Activated CD4-positive, alpha-beta T cell treated with anti-CD3 and anti-CD28 coated beads, Interleukin-2, amount 10 ng/mL, durations not matched to agents 24 days and 14 days (primary cell): ENCODE measurements around the gene GRK5. TPM values are rescaled to one million over a fixed set of nuclear protein-coding genes. Genes with fewer than 3 reads are reported as not detected.
A peak's percentile ranks its signal among the peaks of the same experiment; 100 is the strongest.

ENCODE experiments used
- DNase-seq: peaks from one replicate; pipeline ENCODE4 v3.0.0; 2022
- H3K27ac Mint-ChIP-seq: one replicate; pipeline ENCODE4 v1.8.0; 2022; ENCODE audit warnings: mild to moderate bottlenecking, mixed read lengths
- H3K27me3 Mint-ChIP-seq: one replicate; pipeline ENCODE4 v1.8.0; 2022; ENCODE audit warnings: mixed read lengths
- H3K36me3 Mint-ChIP-seq: one replicate; pipeline ENCODE4 v1.8.0; 2022; ENCODE audit warnings: low read depth, mild to moderate bottlenecking, mixed read lengths
- H3K4me1 Mint-ChIP-seq: one replicate; pipeline ENCODE4 v1.8.0; 2021; ENCODE audit warnings: mixed read lengths
- H3K4me3 Mint-ChIP-seq: one replicate; pipeline ENCODE4 v1.8.0; 2022; ENCODE audit warnings: mild to moderate bottlenecking, moderate library complexity, mixed read lengths
- H3K9me3 Mint-ChIP-seq: one replicate; pipeline ENCODE4 v1.8.0; 2021; ENCODE audit warnings: mixed read lengths
- intact Hi-C: fragments of 100-400 bp; cut with micrococcal nuclease; formaldehyde crosslinking; loops from one replicate; pipeline ENCODE4 v1.15.1; 2023
- total RNA-seq: library from RNA; stranded (reverse); gene quantifications from 2 replicates; pipeline ENCODE4 v1.2.3, GENCODE V29; 2022

The GRK5 gene
- total RNA-seq, 1 donor from 2014 or later = 27.3 TPM

GRCh38 chr10:119323085-119324016 lies 116.0 kb downstream of the GRK5 start:
- no peak for DNase-seq
- Mint-ChIP-seq H3K9me3 (no peaks in the 10 kb centered on the region), H3K4me3 (no peak overlapping the region), H3K27ac (no peak overlapping the region), H3K4me1 (peaks cover 19% of the 10 kb centered on the region), H3K36me3 (peaks cover 13% of the 10 kb centered on the region), H3K27me3 (no peaks in the 10 kb centered on the region)
- intact Hi-C loops = no loop called here

- no peak for DNase-seq
- no peaks in the 10 kb centered on the region for H3K9me3 Mint-ChIP-seq
- intact Hi-C loops = no loop called here
- no peaks in the 10 kb centered on the region for H3K27me3 Mint-ChIP-seq
- H3K4me3 Mint-ChIP-seq = no peak overlapping the region
- peaks cover 15% of the 10 kb centered on the region for H3K36me3 Mint-ChIP-seq
- H3K27ac Mint-ChIP-seq = no peak overlapping the region
- H3K4me1 Mint-ChIP-seq = peaks cover 15% of the 10 kb centered on the region
Observed at GRCh38 chr10:119325131-119325530, 117.8 kb downstream of the GRK5 start.

DNA sequence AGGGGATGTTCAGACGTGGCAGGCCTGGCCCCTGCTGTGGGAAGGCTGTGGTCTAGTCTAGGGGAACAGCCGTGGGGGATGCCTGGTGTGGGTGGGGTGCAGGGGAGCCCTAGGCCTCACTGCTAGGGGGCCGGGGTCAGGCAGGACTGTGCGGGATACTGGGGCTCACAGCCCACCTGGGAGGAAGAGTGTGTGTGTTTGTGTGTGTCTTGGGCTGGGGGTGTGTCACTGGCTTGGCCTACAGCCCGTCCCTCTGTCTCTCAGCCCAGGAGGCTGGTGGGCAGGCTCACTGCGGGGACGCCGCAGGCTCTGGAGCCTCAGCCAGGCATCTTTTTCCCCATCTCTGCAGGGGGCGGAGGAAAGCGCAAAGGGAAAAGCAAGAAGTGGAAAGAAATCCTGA lies 118.8 kb downstream of the GRK5 start:
- no peaks in the 10 kb centered on the region for H3K9me3 Mint-ChIP-seq
- intact Hi-C loops = no loop called here
- peaks cover 11% of the 10 kb centered on the region for H3K4me1 Mint-ChIP-seq
- no peak overlapping the region for H3K4me3 Mint-ChIP-seq
- H3K36me3 Mint-ChIP-seq = peaks cover 9% of the 10 kb centered on the region
- H3K27ac Mint-ChIP-seq = no peak overlapping the region
- H3K27me3 Mint-ChIP-seq = no peaks in the 10 kb centered on the region
- DNase-seq = no peak

GRCh38 chr10:119327096-119327745 lies 119.8 kb downstream of the GRK5 start:
- intact Hi-C loops = no loop called here

DNA sequence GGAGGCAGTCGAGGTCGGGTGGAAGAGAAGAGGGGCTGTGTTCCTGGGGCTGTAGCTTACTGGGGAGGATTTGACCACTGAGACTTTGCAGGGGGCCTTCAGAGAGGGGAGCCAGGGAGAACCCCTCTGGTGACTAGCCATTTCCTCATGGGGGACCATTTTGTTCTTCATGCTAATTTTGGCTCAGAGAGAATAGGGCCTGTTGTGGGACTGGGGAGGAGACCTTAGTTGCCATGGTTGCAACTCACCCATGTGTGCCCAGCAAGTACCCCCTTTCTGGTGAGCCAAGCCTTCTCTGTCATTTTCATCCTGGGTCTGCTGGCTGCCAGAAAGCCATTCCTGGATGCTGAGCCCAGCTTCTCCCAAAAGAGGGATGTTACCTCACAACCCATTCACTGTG lies 120.9 kb downstream of the GRK5 start:
- Mint-ChIP-seq H3K27me3 (no peaks in the 10 kb centered on the region), H3K4me3 (no peak overlapping the region), H3K9me3 (no peaks in the 10 kb centered on the region), H3K27ac (no peak overlapping the region), H3K4me1 (peaks cover 15% of the 10 kb centered on the region), H3K36me3 (peaks cover 12% of the 10 kb centered on the region)
- no peak for DNase-seq
- intact Hi-C loops = no loop called here

More at GRCh38 chr10:119327096-119327745, 119.8 kb downstream of the GRK5 start:
- Mint-ChIP-seq H3K27ac (no peak overlapping the region), H3K4me1 (peaks cover 11% of the 10 kb centered on the region), H3K36me3 (peaks cover 6% of the 10 kb centered on the region), H3K27me3 (no peaks in the 10 kb centered on the region), H3K4me3 (no peak overlapping the region), H3K9me3 (no peaks in the 10 kb centered on the region)
- DNase-seq = no peak

DNA sequence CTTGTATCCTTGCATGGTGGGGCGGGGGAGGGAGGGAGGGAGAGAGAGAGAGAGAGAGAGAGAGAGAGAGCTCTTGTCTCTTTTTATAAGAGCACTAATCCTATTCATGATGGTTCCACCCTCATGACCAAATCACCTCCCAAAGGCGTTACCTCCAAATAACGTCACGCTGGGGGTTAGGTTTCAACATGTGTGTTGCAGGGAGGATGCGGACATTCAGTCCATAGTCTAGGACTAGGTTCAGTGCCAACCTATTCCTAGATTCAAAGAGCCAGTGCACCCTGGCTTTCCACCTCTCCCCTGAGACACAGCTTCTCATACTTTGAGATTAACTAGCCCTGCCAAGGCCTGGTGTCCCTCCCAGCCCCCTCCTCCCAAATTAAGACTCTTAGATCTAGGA lies 123.0 kb downstream of the GRK5 start:
- peaks cover 22% of the 10 kb centered on the region for H3K36me3 Mint-ChIP-seq
- DNase-seq = no peak
- H3K4me3 Mint-ChIP-seq = no peak overlapping the region
- no peak overlapping the region for H3K27ac Mint-ChIP-seq
- peaks cover 16% of the 10 kb centered on the region for H3K4me1 Mint-ChIP-seq
- no peaks in the 10 kb centered on the region for H3K27me3 Mint-ChIP-seq
- no peaks in the 10 kb centered on the region for H3K9me3 Mint-ChIP-seq
- intact Hi-C loops = no loop called here

GRCh38 chr10:119331061-119331460 lies 123.7 kb downstream of the GRK5 start:
- H3K27ac Mint-ChIP-seq = no peak overlapping the region
- H3K4me3 Mint-ChIP-seq = no peak overlapping the region
- H3K36me3 Mint-ChIP-seq = peaks cover 26% of the 10 kb centered on the region
- H3K9me3 Mint-ChIP-seq = no peaks in the 10 kb centered on the region
- DNase-seq = no peak
- H3K4me1 Mint-ChIP-seq = peaks cover 14% of the 10 kb centered on the region
- H3K27me3 Mint-ChIP-seq = no peaks in the 10 kb centered on the region
- intact Hi-C loops = no loop called here

GRCh38 chr10:119333146-119333792 lies 125.9 kb downstream of the GRK5 start:
- peaks cover 18% of the 10 kb centered on the region for H3K4me1 Mint-ChIP-seq
- intact Hi-C loops = loop anchor here (1.0 kb wide), 1 partner anchor 27 kb away; no protein-coding TSS in a partner anchor
- peak overlapping the region; percentile 57 for H3K27ac Mint-ChIP-seq
- DNase-seq = peak; percentile 75
- no peaks in the 10 kb centered on the region for H3K27me3 Mint-ChIP-seq
- H3K36me3 Mint-ChIP-seq = peaks cover 32% of the 10 kb centered on the region
- no peak overlapping the region for H3K4me3 Mint-ChIP-seq
- no peaks in the 10 kb centered on the region for H3K9me3 Mint-ChIP-seq

GRCh38 chr10:119335671-119336353 lies 128.4 kb downstream of the GRK5 start:
- Mint-ChIP-seq H3K9me3 (no peaks in the 10 kb centered on the region), H3K4me3 (no peak overlapping the region), H3K27ac (no peak overlapping the region), H3K27me3 (no peaks in the 10 kb centered on the region), H3K36me3 (peaks cover 31% of the 10 kb centered on the region), H3K4me1 (peaks cover 21% of the 10 kb centered on the region)
- intact Hi-C loops = no loop called here
- no peak for DNase-seq

DNA sequence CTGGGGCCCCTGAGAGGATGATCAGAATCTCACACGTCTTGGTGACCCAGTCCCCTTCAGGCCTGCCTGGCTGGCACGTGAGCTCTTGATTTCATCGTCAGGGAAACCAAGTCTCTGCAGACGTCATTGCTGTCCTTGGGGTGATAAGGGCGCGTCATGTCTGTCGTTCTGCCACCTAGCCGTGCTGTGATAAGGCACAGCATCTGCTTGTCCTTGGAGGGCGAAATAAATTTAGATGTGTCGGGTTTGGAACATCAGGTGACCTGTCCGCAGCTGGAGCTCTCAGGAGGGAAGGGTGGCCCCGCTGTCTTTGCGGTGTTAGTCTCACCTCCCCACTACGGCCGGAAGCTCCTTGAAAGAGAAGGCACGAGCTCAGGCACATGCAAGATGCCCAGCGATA lies 129.2 kb downstream of the GRK5 start:
- Mint-ChIP-seq H3K9me3 (no peaks in the 10 kb centered on the region), H3K4me1 (peaks cover 29% of the 10 kb centered on the region), H3K36me3 (peaks cover 39% of the 10 kb centered on the region), H3K27ac (no peak overlapping the region), H3K27me3 (no peaks in the 10 kb centered on the region), H3K4me3 (no peak overlapping the region)
- intact Hi-C loops = no loop called here
- DNase-seq = no peak

DNA sequence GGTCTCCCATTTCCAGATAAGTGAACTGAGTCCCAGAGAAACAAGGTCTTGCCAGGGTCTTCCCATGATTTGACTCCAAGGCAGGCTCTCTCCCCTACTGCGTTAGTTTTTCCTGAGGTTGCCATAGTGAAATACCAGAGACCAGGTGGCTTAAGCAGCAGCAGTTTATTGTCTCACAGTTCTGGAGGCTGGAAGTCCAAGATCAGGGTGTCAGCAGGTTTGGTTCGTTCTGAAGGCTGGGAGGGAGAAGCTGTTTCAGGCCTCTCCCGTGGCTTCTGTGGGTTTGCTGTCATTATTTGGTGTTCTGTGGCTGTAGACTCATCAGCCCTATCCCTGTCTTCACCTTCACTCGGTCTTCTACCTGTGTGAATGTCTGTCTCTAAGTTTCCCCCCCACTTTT lies 129.9 kb downstream of the GRK5 start:
- no peak overlapping the region for H3K27ac Mint-ChIP-seq
- no peak for DNase-seq
- H3K36me3 Mint-ChIP-seq = peaks cover 40% of the 10 kb centered on the region
- peaks cover 30% of the 10 kb centered on the region for H3K4me1 Mint-ChIP-seq
- H3K27me3 Mint-ChIP-seq = no peaks in the 10 kb centered on the region
- no peaks in the 10 kb centered on the region for H3K9me3 Mint-ChIP-seq
- no peak overlapping the region for H3K4me3 Mint-ChIP-seq
- intact Hi-C loops = no loop called here

GRCh38 chr10:119337796-119338432 lies 130.5 kb downstream of the GRK5 start:
- no peak overlapping the region for H3K4me3 Mint-ChIP-seq
- no peaks in the 10 kb centered on the region for H3K27me3 Mint-ChIP-seq
- H3K27ac Mint-ChIP-seq = no peak overlapping the region
- no peak for DNase-seq
- no peaks in the 10 kb centered on the region for H3K9me3 Mint-ChIP-seq
- H3K4me1 Mint-ChIP-seq = peaks cover 29% of the 10 kb centered on the region
- intact Hi-C loops = no loop called here
- peaks cover 38% of the 10 kb centered on the region for H3K36me3 Mint-ChIP-seq

DNA sequence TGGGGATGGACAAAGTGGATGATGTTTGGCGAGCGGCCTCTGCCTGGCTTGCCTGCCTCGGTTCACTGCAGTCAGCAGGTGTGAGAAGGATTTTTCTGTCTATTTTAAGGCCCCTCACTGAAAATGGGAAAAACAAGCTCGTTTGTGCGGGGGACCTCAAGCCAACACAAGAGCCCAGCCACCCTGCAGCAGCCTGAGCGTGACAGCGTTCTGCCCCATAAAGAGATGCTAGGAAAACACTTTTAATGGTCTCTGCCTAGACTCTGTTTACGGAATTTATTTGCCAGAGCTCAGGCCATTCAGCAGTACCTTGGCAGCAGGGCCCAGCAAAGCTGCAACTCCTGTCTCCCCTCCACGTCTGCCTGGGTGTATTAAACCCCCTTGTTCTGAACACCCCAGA lies 131.7 kb downstream of the GRK5 start:
- Mint-ChIP-seq H3K27ac (no peak overlapping the region), H3K27me3 (no peaks in the 10 kb centered on the region), H3K4me3 (no peak overlapping the region), H3K36me3 (peaks cover 29% of the 10 kb centered on the region), H3K9me3 (no peaks in the 10 kb centered on the region), H3K4me1 (peaks cover 22% of the 10 kb centered on the region)
- no peak for DNase-seq
- intact Hi-C loops = no loop called here
